Lower leg skin (tissue), 3 donors: ENCODE measurements around the gene ADGRV1.

Experiments
- POLR2A ChIP-seq, 2 donors: fragments of 450-650 bp; IDR thresholded peaks; one replicate each; pipeline ENCODE4 v1.6.1; 2016 to 2017; ENCODE audit warnings: antibody characterized with exemption in 2 of 2, mild to moderate bottlenecking in 1 of 2, moderate library complexity in 1 of 2
- TF ChIP-seq, protein P1 (sequence below), 3 donors: fragments of 450-650 bp; IDR thresholded peaks; one replicate each; pipeline ENCODE4 v1.5.1; 2016; ENCODE audit warnings: antibody characterized with exemption in 3 of 3, mild to moderate bottlenecking in 3 of 3, moderate library complexity in 2 of 3

DNA sequence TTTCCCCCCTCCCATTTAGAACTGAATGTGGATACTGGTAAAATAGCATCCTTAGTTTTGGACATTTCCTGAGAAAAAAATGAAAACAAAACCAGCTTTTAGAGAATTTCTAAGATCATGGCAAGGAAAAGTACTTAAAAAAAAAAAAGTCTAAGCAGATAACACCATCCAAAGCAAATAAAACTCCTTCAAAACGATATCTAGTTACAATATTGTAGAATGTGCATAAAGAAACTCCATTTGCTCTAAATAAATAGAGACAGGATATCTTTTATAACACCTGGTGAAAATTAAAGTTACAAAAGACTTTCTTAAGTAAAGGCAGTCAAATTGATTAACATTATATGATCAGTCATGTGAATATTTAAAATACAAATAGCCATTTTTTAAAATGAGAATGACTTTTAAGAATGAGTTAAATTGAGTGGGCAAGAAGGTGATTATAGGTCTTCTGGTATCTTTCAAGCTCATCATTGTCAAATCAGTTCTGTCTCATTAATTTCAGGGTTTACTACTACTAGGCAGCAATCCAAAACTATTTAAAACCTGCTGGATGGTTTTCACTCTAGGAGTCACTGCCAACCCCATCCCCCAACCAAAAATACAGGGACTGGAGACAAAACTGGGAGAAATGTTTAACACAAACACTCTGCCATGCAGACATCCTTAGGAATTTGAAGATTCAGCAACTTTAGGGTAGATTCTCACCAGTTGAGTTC lies 382.6 kb downstream of the ADGRV1 start:
- TF ChIP-seq, protein P1, sequence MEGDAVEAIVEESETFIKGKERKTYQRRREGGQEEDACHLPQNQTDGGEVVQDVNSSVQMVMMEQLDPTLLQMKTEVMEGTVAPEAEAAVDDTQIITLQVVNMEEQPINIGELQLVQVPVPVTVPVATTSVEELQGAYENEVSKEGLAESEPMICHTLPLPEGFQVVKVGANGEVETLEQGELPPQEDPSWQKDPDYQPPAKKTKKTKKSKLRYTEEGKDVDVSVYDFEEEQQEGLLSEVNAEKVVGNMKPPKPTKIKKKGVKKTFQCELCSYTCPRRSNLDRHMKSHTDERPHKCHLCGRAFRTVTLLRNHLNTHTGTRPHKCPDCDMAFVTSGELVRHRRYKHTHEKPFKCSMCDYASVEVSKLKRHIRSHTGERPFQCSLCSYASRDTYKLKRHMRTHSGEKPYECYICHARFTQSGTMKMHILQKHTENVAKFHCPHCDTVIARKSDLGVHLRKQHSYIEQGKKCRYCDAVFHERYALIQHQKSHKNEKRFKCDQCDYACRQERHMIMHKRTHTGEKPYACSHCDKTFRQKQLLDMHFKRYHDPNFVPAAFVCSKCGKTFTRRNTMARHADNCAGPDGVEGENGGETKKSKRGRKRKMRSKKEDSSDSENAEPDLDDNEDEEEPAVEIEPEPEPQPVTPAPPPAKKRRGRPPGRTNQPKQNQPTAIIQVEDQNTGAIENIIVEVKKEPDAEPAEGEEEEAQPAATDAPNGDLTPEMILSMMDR (IDR thresholded peaks at IDR 0.05) = no peak
- TF ChIP-seq POLR2A (IDR thresholded peaks at IDR 0.05) = no peak
